Stimulated activated CD4-positive, alpha-beta T cell treated with anti-CD3 and anti-CD28 coated beads, TNF-alpha, amount 100 ng/mL, for 1 hour (primary cell): ENCODE measurements around the gene SLC12A3.

ENCODE experiments used
- DNase-seq, 3 donors: peaks; one replicate each; pipeline ENCODE4 v3.0.0-alpha.2; 2020; ENCODE audit warnings: low read depth in 3 of 3, low spot score in 1 of 3

Gene SLC12A3

GRCh38 chr16:56864960-56865359 is at the start of gene SLC12A3:
TSS of gene SLC12A3 (plus strand) at chr16:56865207. CDS start at chr16:56865236, 29 bp downstream.
- no peak for DNase-seq

- no peak for DNase-seq
Observed at GRCh38 chr16:56815721-56816120, 49.3 kb upstream of the SLC12A3 start.

GRCh38 chr16:56817056-56817455 is 48.0 kb upstream of the SLC12A3 start:
- DNase-seq, result no peak

GRCh38 chr16:56817938-56818337 is 47.1 kb upstream of the SLC12A3 start:
- DNase-seq, result no peak

GRCh38 chr16:56823081-56823733 is 41.8 kb upstream of the SLC12A3 start:
- no peak for DNase-seq

GRCh38 chr16:56824331-56824730 is 40.7 kb upstream of the SLC12A3 start:
- no peak for DNase-seq

- no peak for DNase-seq
Observed at GRCh38 chr16:56824804-56825203, 40.2 kb upstream of the SLC12A3 start.

GRCh38 chr16:56825826-56826225 is 39.2 kb upstream of the SLC12A3 start:
- DNase-seq, result no peak

- no peak for DNase-seq
Observed at GRCh38 chr16:56828647-56829046, 36.4 kb upstream of the SLC12A3 start.

- no peak for DNase-seq
Observed at GRCh38 chr16:56830669-56831068, 34.3 kb upstream of the SLC12A3 start.

- no peak for DNase-seq
Observed at GRCh38 chr16:56832768-56833167, 32.2 kb upstream of the SLC12A3 start.

- no peak for DNase-seq
Observed at GRCh38 chr16:56833243-56833970, 31.6 kb upstream of the SLC12A3 start.

GRCh38 chr16:56835320-56835719 is 29.7 kb upstream of the SLC12A3 start:
- no peak for DNase-seq

- DNase-seq, result no peak
Observed at GRCh38 chr16:56836410-56837230, 28.4 kb upstream of the SLC12A3 start.

GRCh38 chr16:56838622-56839337 is 26.2 kb upstream of the SLC12A3 start:
- no peak for DNase-seq

GRCh38 chr16:56841233-56841632 is 23.8 kb upstream of the SLC12A3 start:
- no peak for DNase-seq

GRCh38 chr16:56841659-56842058 is 23.3 kb upstream of the SLC12A3 start:
- no peak for DNase-seq

- DNase-seq, result no peak
Observed at GRCh38 chr16:56842133-56842532, 22.9 kb upstream of the SLC12A3 start.

- no peak for DNase-seq
Observed at GRCh38 chr16:56844056-56844455, 21.0 kb upstream of the SLC12A3 start.

- DNase-seq, result no peak
Observed at GRCh38 chr16:56847173-56847910, 17.7 kb upstream of the SLC12A3 start.
